ENCODE measurements around the gene MRAP.

Gene MRAP

DNA sequence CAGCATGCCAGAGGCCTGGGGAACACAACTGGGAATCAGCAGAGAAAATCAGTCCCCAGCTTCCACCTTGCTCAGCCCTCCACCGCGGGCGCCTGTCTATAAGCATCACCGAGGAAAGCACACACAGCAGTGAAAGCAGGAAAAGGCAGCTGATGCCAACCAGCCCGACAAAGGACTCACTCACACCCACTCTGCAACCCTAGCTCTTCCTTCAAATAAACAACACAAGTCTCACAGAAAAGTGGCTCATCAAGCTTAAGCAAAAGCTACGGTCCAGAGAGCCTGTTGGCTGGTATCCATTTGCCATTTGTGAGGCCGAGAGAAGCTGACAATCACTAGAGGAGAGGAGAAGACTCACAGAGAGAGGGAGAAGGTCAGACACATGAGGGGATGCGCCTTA, 27.1 kb downstream of the MRAP start:
- no peak for DNase-seq

DNA sequence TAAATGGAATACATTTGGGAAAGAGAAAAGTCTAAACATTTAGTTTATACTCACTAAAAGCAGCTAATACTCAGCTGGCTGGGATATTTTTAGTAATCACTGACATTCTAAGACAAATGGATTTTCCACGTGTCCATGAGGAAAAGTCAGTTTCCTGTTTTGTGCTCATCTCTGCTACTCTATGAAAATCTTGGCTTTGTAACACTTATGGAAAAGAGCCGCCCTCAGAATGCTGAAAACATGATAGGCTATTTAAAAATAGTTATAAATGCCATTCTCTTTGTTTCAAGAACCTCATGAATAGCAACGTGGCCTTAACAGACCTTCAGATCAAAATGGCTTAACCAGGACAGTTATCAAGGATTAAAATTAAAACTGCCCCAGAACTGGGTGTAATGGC, 29.9 kb downstream of the MRAP start:
- DNase-seq = no peak

DNA sequence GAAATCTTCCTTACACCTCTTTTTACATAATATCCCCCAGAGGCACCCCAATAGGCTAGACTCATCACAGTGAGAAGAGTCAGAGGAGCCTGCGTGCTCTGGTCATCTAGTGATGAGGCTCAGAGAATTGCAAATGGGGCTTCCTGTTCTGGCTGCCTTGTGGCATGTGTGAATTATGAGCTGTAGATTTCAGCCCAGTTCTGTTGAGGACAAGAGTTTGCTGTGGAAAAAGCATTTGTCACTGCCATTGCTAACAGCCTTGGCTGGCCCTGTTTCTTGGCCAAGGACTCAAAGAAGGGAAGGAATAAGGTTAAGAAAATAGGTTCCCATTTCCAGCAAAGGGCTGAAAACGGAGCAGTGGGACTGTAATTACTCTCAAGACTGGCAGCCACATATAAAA, 30.7 kb downstream of the MRAP start:
- no peak for DNase-seq

DNA sequence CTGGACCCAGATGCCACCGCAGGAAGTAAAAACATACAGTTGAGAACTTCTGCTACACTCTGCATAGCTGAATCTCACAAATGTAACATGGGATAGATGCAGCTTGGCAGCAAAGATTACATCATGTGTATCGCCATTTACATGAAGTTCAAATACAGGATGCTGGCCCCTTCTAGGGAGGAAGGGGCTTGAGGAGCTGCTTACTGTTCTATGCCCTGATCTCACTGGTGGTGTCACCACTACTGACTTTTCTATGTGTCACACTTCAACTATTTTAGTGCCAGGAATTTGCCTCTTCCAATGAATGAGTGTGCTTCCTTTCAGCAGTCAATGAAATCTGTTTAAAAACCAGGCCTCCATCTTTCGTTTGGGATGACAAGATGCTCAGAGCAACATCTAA, 31.1 kb downstream of the MRAP start:
- no peak for DNase-seq

DNA sequence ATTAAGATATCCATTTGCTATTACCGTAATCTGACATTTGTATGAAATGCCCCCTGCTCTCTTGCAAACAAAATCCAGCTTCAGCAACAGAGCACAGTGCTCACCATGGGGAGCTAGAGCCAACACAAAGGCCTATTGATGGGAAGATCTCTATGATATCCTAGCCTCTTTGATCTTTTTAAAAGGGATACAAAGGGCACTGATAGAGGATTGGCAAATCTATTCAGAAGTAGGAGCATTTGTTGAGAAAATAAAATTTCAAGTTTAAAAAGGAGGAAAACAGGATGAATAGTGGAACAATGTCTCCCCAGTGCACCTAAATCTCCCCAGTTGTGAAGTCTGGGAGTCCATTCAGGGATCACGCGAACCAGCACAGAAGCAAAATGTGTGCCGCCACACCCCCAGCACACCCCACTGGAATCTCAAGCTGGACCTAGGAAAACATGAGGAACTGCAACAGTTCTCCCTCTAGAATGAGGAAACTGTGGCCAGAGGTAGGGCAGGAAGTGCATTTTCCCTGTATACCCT, 32.2 kb downstream of the MRAP start:
- DNase-seq = no peak

DNA sequence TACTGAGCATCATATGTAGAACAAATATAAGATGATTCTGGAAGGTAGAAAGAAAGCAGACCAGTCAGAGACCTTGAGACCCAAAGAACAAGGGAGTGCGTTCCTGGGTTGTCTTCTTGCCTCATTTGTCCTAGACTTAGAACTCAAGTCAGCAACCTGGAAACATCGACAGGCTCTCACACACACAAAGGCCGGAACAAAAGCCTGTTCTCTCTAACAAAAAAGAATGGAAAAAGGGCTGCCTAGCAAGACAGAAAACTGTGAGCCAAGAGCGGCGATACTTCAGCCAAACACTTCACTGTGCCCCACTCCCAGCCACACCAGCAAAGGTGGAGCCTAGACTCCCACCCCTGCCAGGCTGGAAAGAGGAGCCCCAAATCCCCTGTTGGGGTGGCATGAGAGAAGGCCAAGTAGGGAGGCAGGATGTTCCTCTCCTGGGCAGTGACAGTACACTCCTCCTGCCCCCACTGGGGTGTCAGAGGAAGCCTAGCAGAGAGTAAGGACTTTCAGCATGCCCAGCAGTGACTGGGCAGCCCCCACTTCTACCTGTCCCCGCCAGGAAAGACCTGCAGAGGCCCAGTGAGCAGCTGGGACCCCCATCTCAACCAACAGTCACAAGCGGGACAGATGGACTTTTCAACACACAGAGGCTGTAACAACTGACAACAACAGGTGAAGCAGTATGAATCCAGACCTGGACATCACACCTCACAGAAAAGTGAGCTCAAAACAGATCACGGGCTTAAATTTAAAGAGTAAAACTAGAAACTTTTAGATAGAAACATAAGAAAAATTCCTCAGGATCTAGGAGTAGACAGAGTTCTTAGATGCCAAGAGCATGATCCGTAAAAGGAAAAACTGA, 33.0 kb downstream of the MRAP start:
- DNase-seq = no peak

DNA sequence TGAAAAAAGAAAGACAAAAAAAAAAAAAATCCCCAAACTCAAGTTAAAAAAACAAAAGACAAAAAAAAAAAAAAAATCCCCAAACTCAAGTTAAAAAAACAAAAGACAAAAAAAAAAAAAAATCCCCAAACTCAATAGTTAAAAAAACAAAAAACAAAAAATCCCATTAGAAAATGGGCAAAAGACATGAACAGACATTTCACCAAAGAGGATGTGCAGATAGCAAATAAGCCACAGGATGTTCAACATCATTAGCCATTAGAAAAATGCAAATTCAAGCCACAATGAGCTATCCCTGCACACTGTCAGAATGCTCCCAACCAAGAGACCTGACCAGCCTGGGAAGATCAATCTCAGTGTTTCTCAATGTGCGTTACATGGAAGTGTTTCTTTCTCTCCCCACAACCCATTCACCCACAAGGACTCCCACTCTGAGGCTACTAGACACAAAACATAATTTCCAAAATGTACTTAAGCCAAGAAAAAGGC, 33.9 kb downstream of the MRAP start:
- no peak for DNase-seq

DNA sequence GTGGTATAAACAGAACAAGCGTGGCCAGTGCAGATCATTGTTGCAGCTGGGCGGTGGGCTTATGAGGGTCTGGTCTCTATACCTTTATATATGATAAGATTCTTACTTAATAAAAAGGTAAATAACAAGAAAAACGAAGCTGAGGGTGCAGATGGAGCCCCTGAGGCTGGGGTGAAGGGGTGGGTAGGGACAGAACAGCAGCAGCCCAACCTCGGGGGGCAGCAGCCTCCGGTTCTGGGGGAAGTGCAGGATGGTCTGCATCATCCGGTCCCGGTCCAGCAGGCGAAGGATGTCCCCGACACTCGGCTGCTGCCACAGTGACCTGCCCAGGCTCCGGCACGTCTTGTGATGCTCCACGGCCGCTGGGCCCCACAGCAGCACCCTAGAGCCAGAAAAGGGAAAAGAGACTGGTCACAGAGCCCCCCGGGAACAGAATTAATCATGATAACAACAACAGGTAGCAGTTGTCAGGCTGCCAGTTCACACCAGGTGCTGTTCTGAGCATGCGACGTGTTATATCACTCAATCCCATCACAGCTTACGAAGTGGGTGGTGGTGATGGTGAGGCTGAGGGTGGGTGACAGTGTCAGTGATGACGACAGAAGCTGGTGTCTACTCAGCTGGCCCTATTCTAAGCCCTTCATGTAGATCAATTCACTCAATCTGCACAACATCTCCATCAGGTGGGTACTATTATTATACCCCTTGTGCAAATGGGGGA, 35.5 kb downstream of the MRAP start:
- DNase-seq = no peak

DNA sequence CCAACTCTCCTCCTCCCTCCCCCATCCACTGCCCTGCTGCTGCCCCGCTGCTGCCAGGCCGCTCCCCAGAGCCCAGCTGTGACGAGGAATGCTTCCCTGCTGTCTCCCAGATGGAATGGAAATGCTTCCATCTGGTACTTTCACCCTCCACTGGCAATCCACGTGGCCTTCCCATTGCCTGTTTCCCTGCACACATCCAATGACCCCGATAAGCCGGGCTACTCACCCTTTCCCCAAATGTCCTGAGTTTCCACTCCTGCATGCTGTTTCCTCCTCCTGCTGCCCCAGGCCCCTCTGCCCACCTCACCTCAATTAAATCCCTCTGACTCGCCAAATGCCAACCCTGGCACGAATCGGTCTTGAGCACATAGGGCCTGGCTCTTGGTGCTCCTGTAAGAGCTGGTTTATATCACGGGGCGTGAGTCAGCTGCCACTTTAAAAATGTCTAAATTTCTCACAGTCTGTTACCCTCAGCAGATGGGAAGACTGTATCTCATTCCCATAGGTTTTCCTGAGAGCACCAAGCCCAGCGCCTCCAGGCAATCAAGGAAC, 36.4 kb downstream of the MRAP start:
- DNase-seq = no peak

DNA sequence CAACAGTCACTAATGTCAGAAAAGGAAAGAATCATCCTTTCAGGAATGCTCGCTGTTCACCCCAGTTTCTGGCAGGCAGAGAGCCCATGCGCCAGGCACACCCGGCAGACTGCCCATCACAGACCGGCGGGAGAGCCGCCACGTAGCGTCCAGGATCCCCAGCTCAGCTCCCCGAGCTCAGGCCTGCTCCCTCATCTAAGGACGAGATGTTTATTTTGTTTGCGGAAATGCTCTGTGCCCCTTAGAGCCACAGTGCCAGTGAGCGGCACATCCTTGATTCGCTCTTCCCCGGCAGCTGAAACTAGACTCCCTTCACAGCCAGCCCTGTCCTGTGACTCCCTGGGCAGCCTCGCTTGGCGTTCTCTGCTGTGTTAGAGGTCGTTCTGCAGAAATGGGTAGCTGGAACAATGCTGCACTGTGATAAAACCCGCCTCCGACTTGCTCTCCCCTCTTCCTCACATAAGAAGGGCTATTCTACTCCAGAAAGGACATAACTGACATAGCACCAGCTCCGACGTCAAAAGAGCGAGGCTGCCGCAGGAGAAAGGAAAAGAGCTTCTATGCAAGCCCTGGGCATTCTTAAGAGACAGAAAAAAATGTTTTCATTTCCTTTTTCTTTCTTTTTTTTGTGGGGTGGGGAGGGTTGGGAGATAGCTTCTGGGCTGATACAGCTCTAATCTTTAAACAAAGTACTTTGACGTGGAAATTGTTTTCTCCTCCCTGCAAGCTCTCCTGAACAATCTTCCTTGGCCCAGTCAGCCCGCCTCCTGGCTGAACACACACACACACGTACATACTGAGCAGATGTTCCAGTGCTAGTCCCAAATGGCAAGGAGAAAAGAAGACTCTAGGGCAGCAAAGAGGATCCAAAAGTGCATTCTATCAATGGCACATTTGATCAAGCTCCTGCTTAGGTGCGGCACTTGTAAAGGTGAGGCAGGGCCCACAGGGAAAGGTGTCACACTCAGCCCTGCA, 37.2 kb downstream of the MRAP start:
- no peak for DNase-seq

DNA sequence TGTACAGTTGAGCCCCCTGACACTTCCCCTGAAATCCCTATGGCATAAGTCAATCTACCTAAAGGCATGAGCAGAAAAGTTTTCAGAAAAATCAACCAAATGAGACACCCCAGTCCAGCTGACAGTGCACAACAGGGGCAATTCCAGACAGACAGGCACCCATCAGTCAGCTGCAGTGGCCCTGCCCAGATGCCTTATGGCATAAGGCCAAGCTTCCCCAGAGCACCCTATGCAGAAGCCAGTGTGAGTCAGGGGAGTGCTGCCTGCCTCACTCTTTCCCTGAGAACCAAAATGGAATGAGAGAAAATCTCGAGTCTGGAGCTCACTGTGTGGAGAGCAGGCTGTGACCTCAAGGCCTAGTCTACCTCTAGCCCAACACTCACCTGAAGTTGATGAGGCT, 38.1 kb downstream of the MRAP start:
- DNase-seq = no peak

DNA sequence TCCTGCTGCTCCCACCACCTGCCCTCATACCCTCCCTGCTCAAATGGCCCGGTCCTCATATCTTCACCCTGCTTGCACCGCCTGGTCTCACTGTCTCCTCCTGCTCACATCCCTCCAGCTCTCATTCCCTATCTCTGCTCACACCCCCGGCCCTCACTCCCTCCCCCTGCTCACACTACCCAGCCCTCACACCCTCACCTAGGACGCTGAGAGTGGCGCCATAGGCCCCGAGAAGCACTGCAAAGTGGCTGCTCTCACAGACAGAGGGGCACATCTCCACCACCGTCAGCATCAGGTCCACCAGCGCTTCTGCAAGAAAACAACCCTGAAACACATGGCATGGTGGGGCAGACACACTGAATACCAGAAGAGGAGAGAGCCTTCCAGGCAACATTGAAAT, 38.6 kb downstream of the MRAP start:
- no peak for DNase-seq

DNA sequence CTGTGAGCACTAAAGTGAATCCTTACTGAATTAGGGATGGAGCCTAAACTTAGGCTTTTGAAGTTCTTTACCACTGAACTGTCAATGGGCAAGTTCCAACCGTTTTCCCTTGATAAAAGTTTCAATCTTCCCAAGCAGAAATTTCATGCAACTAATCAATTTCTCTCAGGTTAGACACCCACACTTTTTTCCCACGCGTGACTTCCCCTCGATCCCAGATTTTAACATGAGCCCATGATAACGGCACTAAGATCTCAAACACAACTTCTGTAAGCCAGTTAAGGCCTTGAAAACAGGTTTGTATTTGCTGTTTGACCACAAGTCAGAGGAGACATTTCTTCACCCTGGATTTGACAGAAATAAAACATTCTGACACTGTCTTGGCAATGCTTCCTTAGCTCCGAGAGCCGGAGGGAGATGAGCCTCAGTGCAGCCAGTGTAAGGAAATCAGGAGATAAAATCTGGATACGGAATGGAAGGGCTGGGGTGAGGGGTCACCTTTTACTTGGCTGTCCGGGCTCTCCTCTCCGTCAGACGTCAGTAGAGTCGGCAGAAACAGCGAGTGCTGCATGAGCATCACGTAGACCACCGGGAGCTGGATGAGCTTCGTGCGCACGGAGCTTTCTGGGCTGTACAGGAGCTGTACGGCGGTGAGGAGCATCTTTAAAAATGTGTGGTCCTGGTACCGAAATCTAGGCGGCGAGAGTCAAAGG, 39.7 kb downstream of the MRAP start:
- DNase-seq = no peak

DNA sequence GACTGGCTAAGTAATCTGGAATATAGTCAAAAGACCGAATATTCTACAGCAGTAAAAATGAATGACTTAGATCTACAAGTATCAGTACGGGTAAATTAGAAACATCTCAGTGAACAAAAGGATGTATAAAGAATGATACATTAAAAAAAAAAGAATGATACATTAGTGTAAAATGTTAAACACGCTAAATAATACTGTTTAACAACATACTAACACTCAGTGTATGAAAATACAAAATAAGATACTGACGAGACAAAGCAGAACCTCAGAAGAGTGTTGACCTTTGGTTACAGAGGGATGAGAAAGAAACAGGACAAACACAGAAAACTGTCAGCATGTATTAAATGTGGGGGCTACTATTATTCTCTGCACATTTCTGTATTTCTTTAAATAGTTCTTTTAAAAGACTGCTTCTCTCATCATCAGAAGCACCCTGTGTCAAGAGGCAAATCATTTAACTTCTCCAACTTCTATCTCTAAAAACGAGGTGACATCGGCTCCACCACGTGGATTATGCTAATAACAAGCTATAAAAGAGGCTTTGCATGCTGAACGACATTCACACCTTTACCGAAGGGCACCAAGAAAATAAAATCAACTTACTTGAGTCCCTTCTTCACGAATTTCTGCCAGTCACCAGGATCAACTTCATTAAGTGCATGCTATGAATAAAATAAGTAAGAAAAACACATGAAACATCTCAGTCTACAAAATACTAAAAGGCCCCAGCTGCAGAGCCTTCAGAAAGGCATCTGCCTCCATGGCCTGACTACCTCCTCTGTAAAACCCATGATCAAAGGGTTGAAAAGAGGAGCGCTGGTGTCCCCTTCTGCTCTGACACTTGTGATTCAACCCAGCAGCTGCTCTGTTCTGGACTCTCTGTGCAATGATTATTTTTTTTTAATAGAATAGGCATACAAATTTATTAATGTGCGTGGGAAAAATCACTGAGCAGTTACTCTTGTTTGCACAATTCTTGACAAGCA, 42.5 kb downstream of the MRAP start:
- no peak for DNase-seq

DNA sequence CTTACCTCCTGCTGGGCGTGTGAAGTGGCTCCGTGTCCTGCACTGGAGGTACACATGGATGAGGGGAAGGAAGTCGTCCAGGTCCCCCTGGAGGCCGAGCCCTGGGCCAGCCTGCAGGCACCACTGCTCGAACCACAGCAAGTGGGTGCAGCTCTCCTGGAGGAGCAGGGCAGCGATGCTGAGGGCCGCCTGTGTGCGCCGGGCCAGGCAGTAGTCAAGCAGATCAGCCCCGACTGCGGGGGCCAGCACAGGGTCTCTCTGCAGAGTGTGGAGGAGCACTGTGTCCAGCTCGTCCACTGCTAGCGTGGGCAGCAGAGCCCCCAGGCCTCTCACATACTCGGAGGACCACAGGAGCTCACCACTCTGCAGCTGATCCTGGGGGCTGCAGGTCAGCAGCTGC, 48.3 kb downstream of the MRAP start:
- no peak for DNase-seq

DNA sequence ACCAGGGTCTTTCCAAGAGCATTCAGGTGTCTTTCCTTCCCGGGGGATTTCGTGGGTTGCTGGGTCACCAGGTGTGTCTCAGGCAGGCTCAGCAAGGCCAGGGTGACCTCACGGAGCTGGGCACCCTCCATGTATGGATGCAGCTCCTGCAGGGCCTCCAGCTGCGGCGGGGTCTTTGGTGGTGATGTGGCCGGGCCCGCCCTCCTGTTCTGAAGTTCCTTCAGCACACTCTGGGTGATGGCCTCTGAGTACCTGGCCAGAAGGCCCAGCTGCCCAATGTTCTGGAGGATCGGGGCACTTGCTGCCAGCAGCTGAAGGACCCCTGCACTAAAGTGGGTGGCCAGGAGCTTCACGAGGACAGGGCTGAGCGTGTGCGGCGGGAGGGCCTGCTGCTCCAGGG, 48.7 kb downstream of the MRAP start:
- DNase-seq = no peak

DNA sequence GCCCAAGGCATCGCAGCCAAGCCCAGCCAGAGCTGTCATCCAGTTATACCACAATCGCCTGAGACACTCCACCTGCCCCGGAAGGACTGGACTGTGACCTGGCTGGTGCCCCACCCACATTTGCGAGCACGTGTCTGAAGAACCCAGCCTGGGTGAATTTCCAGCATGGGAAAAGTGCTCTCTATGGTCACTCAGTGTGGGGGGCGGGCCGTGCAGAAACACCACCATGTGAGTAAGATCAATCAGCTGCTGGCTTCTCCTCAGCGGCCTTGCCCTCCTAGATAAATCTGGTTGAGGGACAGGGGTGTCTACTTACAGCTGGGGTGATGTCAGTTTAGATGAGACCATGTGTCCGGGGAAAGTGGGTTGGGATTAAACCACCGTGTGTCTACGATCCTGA, 49.3 kb downstream of the MRAP start:
- no peak for DNase-seq

DNA sequence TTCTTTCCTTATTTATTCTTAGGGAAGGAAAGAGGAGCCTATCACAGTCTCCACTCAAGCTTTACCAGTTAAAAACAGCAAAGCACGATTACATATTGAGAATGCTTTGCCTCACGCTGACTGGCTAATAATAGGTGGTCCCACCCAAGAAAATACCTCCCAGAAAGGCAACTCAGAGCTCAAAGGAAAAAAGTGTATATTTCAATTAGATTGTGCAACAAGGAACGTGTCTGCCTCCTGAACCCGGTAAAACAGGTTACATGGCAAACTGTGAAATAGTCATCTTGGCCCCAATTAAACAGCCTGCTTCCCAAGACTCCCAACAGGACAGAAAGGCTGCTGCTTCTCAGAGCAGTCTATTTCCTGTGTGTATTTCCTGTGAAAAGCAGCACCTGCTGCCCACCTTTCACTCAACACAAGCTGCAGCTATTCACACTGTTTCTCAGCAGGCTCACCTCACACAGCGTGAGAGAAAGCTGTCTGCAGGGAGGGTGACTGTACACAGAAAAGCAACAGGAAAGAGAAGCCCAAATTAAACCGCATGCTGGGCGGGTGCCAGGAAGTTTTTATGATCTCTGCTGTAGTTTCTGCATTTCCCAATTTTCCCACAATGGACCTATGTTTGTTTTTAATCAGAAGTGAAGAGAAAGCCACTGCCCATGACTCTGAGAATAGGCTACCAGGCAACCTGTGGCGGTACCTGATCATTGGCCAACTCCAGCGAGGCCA, 50.1 kb downstream of the MRAP start:
- no peak for DNase-seq

DNA sequence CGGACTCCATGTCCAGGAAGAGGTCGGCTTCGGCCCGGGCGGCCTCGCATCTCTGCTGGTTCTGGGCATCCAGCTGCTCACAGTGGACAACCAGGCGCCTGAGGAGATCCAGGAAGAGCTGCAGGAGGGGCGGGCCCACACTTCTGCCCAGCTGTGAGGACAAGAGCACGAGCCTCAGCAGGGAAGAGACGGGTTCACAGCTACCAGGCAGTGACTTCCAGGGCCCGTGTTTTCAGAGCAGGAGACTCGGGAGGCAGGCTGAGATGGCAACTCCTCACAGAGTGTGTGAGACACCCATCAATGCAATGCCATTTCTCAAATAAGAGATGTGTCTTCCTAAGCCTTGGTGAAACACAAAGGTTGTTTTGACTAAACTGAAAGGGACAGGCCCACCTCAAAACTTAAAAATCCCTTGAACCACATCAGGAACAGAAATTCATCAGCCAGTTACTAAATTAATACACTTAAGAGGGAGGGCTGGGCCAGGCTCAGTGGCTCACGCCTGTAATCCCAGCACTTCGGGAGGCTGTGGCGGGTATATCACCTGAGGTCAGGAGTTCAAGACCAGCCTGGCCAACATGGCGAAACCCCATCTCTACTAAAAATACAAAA, 50.8 kb downstream of the MRAP start:
- no peak for DNase-seq

Data from CD4-positive, alpha-beta T cell treated with Interleukin-21 for 1 hour (primary cell).